GM20000 (cell line): ENCODE data around the gene HACD4.

Experiments used
- DNase-seq: peaks from one replicate; pipeline ENCODE4 v3.0.0; 2012; ENCODE audit warnings: low spot score
- CTCF ChIP-seq: IDR thresholded peaks from 2 replicates; pipeline ENCODE4 v1.5.1; 2012; ENCODE audit warnings: mild to moderate bottlenecking, control low read depth; ENCODE audit errors: extremely low read depth, missing control alignments

Gene HACD4

GRCh38 chr9:21060919-21061561 lies 29.6 kb upstream of the HACD4 start:
- DNase-seq = peak; percentile 10
- no peak for TF ChIP-seq CTCF

- no peak for DNase-seq
- TF ChIP-seq CTCF = no peak
Measured at GRCh38 chr9:21056931-21057330, 25.5 kb upstream of the HACD4 start.

GRCh38 chr9:21053851-21054250 lies 22.4 kb upstream of the HACD4 start:
- DNase-seq = no peak
- no peak for TF ChIP-seq CTCF

GRCh38 chr9:21047281-21047691 lies 15.8 kb upstream of the HACD4 start:
- no peak for DNase-seq
- no peak for TF ChIP-seq CTCF

- no peak for TF ChIP-seq CTCF
- DNase-seq = no peak
Measured at GRCh38 chr9:21043841-21044240, 12.4 kb upstream of the HACD4 start.

GRCh38 chr9:21042466-21042865 lies 11.0 kb upstream of the HACD4 start:
- no peak for TF ChIP-seq CTCF
- no peak for DNase-seq

GRCh38 chr9:21039302-21039701 lies 7.9 kb upstream of the HACD4 start:
- TF ChIP-seq CTCF = no peak
- DNase-seq = no peak
